T47D (cell line): Measurements from ENCODE around the gene KIF13A.

Experiments
- DNase-seq, 2 experiments: peaks; one replicate each; pipeline versions ENCODE4 v3.0.0 to v3.0.0-alpha.2; 2011 to 2012; ENCODE audit warnings: low read depth in 1 of 2, low spot score in 1 of 2
- JUND ChIP-seq: IDR thresholded peaks from 2 replicates; pipeline ENCODE4 v1.6.1; 2012; ENCODE audit warnings: low read depth
- in situ Hi-C: cut with HindIII; loops from 2 replicates; pipeline ENCODE4 v1.10.0; 2016; ENCODE audit warnings: low sequenced_read_pairs, low pct_unique_long_range_greater_than_20kb

Gene KIF13A

DNA sequence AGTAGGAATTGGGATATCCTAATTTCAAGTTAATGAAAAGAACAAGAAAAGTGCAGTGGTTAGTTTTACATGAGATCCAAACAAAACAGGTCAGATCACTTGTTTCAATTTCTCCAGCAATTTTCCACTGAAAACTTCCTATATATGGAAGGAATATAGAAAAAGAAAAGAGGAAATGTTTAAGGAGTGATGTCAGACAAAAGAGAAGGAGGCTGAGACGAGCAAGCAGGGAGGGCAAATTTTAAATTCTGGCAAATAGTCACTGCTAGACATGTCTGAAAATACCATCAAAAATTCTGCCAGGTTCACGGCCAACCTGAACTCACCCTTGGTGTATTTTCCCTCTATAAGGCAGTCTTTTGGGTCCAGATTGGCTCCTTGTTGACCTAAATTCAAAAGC, 271.2 kb downstream of the KIF13A start:
- no peak for TF ChIP-seq JUND
- DNase-seq = no peak
- in situ Hi-C loops = no loop called here

DNA sequence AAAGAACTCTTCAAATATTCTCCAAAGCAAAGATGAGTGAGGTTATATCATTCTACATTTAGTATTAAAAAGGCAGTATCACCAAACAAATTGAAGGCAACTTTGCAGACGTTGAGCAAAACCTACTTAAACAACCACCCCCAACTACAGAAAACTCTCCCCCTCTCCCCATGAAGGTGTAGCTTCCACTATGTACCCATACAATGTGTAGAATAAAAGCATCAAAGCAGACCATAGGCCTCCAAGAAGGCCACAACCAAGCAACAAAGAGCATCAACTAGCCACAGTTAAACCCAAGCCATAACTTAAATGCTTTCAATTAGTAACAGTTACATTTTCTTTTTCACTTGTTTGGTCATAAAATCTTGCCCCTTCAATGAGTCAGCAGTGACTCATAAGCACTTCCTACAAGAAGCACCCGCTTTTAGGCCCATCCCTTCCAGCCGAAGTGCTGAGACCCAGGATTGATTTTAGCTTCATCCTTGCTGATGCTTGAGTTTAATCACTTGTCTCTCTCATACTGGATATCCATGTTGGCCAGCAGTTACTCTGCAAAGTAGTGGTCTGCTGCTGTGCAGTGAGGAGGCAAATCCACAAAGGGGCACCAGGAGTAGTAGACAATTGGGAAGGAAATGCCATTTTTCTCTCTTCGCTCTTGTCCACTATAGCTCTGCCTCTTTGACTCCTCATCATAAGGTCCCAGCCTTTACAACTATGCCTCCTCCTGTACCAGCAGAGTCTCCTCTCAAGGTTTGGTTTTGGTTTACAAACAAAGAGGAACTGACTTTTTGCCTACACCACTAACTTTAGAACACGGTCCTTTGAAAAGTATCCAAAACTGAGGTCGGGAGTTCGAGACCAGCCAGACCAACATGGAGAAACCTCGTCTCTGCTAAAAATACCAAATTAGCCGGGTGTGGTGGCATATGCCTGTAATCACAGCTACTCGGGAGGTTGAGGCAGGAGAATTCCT, 272.3 kb downstream of the KIF13A start:
- in situ Hi-C loops = no loop called here
- TF ChIP-seq JUND = no peak
- no peak for DNase-seq

DNA sequence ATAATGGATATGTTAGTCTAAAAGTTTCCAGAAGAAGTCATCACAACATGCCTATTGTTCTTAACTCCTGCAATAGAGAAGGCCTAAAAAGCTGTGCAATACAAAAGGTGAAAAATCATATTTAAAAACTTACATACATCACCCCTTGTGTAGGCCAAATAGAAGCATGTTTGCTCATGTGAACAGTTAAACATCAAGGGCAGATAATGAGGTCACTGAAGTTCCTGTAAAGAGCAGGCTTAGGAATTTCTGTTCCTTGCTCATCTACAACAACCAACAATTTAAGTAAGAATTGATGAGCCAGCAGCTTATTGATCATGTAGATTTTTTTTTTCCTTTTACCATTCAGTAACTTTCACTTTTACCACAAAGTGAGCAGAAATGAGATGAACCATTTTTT, 273.3 kb downstream of the KIF13A start:
- TF ChIP-seq JUND = no peak
- in situ Hi-C loops = no loop called here
- no peak for DNase-seq

DNA sequence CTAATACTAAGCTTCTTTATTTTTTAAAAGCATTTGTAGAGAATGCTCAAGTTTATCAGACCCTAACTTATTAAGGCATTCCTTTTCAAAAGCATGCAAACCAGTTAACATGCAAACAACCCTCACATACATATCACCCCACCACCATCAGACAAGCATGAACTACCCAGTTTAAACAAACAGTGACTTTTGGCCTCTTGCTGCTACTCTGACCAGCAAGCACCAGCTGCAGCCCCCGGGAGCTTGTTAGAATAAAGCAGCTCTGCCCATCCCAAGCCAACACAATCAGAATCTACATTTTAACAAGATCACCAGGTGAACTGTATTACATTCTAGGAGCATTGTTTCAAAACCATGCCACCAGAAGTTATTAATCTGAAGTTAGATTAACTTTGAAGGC, 274.9 kb downstream of the KIF13A start:
- no peak for TF ChIP-seq JUND
- DNase-seq = no peak
- in situ Hi-C loops = no loop called here

DNA sequence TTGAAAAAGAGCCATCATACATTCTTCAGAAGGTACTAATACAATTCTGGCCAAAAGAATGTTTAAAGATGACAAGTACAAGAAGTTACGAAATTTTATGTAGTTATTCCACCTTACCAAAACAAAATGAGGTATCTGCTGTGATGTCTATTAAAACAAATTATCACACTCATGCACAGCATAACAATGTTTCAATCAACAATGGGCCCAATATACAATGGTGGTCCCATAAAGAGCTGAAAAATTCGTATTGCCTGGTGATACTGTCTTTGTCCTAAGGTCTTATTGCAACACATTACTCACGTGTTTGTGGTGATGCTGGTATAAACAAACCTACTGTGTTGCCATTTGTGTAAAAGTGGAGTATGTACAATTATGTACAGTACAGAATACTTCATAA, 277.1 kb downstream of the KIF13A start:
- no peak for TF ChIP-seq JUND
- in situ Hi-C loops = no loop called here
- DNase-seq = no peak

DNA sequence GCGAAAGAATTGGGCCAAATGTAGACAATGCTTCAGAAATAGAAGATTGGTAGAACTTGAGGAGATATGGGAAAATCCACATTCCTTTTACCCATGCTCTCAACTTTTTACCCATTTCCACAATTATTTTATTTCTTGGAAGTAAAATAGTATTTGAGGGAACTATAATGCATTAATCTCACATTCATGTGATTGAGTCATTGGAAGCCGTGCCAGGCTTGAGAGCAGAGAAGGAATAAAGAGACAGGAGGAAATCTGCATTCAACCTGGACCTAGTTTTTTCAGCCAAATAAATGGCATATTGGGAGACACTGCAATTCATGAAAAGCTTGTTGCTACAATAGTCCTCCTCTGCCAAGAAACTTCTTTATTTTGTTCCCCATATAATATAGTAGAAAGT, 278.0 kb downstream of the KIF13A start:
- no peak for DNase-seq
- in situ Hi-C loops = no loop called here
- no peak for TF ChIP-seq JUND
